Occipital lobe (tissue), 2 donors: ENCODE results near the gene INSL3. TPM values are rescaled to one million over a fixed set of nuclear protein-coding genes. Genes with fewer than 3 reads are reported as not detected.
A peak's percentile ranks its signal among the peaks of the same experiment; 100 is the strongest.

ENCODE experiments used
- DNase-seq: peaks from one replicate; lab custom pipeline; 2025; lab: John Stamatoyannopoulos, UW
- total RNA-seq: library from RNA; depleted of rRNA; stranded (reverse); fragments of >200 nt; gene quantifications from one replicate; pipeline ENCODE4 v1.2.3, GENCODE V29; 2014

Gene INSL3
- total RNA-seq, 1 donor from 2014 or later = not detected

- no peak for DNase-seq
These were observed 24.8 kb upstream of the INSL3 start for GRCh38 chr19:17846146-17846545.

GRCh38 chr19:17843908-17844490 lies 22.7 kb upstream of the INSL3 start:
- no peak for DNase-seq

DNA sequence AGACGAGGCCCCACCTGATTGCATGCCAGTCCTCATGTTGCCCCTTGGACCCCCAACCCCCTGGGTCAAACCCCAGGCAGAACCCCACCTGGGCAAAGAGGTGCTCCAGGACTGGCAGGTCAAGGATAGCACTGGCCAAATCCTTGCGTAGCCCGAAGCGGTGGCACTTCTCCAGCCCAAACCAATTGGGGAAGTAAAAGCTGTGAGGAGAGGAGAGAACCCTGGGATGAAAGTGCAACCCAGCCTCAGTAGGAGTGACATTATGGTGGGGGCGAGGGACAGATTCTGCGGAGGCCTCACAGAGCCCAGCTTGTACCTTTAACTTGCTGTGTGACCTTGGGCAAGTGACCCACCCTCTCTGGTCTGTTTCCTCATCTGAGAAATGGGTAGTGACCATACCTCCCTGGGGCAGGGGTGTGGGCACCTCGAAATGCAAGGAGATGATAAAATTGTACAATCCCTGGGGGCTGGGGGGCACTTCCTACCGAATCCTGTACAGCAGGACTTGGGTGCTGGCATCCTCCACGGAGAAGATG lies 22.0 kb upstream of the INSL3 start:
- DNase-seq = no peak

DNA sequence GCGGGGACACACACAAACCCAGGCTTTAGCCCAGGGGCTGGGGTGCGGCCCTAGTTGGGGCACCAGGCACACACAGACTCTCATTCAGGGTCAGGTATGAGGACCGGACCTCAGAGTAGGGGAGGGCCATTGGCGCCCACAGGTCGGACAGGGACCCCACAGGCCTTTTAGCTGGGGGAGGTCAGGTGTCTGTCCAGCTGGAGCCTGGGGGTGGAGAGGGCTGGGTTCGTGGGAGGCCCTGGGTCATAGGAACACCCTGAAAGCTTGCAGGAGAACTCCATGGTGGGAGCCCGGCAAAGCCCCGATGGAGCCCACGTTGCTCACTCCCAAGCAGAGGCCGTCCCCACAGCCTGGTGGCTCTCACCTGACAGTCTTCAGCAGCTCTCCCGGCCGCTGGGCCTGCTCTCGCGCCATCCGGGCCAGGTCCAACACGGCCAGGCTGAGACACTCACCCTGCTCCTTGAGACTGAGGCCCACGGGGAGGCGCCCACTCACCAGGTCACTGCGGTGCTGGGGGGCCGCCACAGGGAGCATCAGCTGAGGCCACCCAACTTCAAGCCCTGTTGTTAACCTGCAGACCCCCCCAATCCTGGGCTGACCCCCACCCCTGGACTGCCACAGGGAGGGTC lies 21.5 kb upstream of the INSL3 start:
- no peak for DNase-seq

- peak; percentile 79 for DNase-seq
These were observed 20.7 kb upstream of the INSL3 start for GRCh38 chr19:17841810-17842662.

- DNase-seq = no peak
These were observed 20.1 kb upstream of the INSL3 start for GRCh38 chr19:17841371-17841809.

DNA sequence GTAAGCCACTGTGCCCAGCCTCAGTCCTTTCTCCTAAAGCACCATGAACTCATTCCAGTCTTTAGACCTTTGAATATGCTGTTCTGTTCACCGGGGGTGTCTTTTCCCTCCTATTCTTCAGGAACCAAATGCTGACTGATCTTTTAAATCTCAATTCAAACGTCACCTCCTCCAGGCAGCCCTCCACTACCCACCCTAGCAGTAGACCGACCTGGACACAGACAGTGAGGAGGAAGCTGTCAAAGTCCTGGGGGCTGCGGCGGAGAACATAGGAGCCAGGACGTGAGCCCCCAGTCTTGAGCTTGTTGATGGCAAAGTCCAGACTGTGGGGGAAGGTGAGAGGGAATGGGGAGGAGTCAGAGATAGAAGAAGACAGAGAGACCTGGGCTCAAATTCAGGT lies 18.7 kb upstream of the INSL3 start:
- DNase-seq = no peak

DNA sequence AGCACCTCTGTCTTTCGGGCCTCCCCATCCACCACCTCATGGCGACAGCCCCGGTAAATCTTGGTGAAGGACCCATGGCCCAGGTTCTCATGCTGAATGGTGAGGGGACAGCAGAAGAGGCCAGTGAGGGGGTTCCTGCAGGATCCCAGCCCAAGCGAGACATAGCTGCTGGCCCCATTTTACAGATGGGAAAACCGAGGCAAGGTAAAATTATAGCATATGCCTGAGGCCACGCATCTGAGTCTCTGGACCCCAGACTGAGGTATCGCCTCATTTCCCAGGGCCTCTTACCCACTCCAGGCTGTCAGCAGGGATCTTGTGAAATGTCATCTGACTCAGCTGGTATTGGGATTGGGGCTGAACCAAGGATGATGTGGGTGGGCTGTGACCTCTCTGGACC lies 16.7 kb upstream of the INSL3 start:
- DNase-seq = no peak

DNA sequence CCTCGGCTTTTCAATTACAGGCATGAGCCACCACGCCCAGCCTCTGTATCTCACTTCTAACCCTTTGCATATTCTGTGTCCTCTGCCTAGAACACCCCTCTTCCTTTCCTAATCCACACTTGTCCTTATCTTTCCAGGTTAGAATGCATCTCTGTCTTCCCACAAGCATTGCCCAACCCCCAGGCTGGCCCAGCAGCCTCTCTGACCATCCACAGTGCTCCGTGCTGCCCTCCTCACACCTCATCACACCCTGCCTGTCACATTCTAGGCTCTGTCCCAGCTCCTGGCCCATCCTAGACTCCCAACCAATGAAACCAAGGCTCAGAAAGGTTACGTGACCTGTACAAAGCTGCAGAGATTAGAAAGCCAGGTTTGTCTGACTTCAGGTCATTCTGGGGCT lies 15.2 kb upstream of the INSL3 start:
- DNase-seq = no peak

DNA sequence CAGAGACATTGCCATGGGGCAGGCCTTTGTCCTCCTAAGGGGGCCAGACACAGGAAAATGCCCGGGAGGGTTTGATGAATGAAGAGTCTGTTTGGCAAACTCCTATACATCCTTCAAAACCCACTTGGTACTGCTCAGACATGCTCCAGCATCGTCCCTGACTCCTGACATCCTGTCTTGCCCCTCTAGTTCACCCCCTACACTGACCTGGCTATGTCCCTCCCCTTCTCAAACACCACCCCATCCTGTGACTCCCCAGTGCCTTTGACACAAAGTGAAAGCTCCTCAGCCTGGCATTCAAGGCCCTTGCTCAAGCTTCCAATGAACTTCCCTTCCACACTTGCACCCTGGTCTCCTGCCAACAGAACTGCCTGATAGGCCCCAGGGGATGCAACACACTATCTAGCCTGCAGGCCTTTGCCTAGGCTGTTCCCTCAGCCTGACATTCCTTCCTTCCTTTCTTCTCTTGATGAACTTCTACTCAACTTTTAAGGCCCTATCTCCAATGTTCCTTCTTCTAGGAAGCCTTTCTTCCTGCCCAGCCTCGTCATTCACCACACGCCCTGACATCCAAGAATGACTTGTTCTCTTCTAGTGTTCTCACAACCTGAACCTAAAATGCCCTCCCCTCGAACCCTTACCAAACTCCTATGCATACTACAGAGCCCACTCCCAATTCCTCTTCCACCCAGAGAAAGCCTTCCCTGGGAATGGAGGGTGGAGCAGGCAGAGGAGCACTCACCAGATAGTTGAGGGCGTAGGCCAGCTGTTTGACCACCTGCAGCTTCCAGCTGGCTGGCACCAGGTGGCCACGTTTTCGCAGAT lies 14.1 kb upstream of the INSL3 start:
- no peak for DNase-seq

- no peak for DNase-seq
These were observed 13.2 kb upstream of the INSL3 start for GRCh38 chr19:17834350-17835181.

DNA sequence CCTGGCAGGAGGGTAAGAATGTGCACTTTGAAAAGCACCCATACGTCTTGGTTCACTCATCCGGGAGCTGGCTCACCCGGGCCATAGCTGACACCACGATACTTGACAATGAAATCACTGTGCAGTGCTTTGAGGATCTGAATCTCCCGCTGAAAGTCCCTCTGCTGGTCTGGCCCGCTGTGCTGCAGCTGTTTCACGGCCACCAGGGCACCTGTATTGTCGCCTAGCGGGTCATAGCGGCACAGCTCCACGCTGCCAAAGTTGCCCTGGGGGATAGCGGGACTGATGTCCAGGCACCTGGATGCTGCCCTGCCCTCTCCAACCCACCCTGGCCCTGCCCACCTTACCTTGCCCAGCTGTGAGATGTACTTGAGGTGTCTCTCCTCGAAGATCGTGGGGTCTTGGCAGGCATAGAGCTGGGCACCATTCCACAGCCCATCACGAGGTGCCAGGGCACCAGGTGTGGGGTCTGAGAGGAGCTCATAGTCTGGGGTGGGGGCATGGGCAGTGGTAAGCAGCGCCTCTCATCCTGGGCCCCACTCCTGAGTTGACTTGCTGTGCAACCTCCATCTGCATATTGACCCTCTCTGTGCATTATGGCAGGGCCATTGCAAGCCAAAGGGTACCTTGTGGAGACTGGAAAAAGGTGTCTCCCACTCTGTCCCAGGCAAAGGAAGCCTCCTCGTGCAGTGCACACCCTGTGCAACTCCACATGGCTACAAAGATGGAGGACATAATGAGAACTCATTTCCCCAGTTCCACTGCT lies 11.3 kb upstream of the INSL3 start:
- DNase-seq = no peak

- no peak for DNase-seq
These were observed 10.1 kb upstream of the INSL3 start for GRCh38 chr19:17831419-17831888.

DNA sequence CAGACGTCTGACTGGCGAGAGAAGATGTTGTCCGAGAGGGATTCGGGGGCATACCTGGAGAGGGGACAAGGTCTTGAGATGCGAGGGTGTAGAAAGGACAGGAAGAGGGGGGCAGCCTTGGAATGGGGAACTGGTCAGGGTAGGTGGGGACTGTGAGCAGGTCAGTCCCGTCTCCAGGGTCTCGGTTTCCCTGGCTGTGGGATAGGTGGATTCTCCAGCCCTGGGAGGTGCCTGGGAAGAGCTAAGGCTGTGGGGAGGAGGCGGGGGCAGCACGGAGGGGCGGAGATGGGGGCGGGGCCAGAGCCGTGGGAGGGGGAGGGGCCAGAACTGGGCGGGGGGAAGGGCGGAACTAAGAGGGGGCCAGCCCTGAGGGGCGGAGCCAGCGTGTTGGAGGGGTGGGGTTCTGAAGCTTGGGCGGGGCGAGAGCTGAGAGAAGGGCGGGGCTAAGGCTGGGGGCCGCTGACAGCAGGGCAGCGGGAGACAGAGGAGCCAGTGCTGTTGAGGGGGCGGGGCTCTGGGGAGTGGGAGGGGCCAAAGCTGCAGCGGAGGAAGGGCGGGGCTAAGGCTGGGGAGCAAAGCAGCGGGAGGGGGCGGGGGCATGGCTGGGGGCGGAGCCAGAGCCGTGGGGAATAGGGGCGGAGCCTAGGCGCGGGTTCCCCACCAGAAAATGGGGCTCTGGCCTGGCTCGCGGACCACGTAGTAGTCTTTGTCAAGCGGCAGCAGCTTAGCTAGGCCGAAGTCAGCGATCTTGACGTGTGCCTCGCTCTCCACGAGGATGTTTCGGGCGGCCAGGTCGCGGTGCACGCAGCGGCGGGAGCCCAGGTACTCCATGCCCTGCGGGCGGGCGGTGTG lies 9.5 kb upstream of the INSL3 start:
- peak; percentile 93 for DNase-seq

DNA sequence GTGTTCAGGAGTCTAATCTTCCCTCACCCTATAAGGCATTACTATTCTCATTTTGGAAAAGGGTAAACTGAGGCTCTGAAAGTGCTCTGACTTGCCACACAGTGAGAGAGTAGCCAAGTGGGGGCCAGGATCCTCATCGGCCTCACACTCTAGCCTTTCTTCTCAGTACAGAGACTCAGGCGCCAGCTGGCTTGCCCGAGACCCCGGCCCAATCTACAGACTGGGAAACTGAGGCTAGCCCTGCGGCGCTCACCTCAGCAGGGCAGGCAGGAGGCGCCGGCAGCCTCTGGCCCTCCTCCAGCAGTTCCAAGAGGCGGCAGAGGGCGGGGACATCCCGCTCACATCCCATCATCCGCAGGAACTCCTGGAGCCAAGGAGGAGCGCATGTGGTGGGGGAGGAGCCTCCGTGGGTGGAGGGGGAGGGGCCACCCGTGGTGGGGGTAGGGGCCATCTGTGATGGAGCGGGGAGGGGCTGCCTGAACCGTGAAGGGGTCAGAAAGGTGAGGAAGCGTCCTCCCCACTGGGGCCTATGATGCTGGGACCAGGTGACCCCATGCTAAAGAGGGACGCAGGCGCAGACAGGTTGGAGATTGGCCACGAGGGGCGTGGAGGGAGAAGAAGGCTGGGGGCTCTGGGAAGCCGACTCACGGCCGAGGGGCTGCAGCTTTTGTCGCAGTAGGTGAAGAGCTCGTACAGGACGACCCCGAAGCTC lies 8.7 kb upstream of the INSL3 start:
- DNase-seq = peak; percentile 32

- no peak for DNase-seq
These were observed 5.3 kb upstream of the INSL3 start for GRCh38 chr19:17826508-17827056.

DNA sequence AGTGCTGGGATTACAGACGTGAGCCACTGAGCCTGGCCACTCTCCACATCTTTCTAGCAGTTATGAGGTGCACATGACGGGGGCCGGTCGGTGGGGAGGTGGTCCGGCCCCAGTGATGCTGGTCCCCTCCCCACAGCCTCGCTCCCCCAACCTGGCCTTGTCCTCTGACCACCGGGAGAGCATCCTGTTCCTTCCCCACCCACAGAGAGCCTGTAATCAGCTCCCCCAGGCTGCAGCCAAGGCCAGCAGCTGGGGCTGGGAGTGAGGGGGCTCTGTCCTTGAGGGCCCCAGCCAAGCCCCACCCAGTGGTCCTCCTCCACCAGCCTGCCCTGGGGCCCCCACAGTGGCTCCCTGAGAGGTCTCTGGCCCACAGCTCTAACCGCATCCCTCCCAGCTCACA lies 3.0 kb upstream of the INSL3 start:
- no peak for DNase-seq
